Loucy (cell line): Measurements from ENCODE around the gene PARN.
"Not testable (repeated sequence)": the region's sequence is repeated elsewhere in the genome, so short reads cannot be mapped to it uniquely, and the experiment has no call there.

Source experiments
- H2AFZ ChIP-seq: fragments of 200-600 bp; sonication (generic); 2 replicates; pipeline ENCODE4 v1.6.0; 2016; ENCODE audit warnings: antibody characterized with exemption, mild to moderate bottlenecking, low read length, moderate library complexity
- H3F3A ChIP-seq: fragments of 200-600 bp; 2 replicates; pipeline ENCODE4 v1.6.0; 2016; ENCODE audit warnings: antibody characterized with exemption, low read depth, mild to moderate bottlenecking
- H3K27me3 ChIP-seq: fragments of 200-600 bp; sonication (generic); 2 replicates; pipeline ENCODE4 v1.6.1; 2014; ENCODE audit warnings: low read length, mild to moderate bottlenecking; ENCODE audit not compliant: insufficient read depth, poor library complexity, severe bottlenecking
- H3K36me3 ChIP-seq: fragments of 200-600 bp; sonication (generic); 2 replicates; pipeline ENCODE4 v1.6.1; 2016; ENCODE audit warnings: low read length; ENCODE audit not compliant: insufficient read depth
- H3K4me1 ChIP-seq: fragments of 200-600 bp; sonication (generic); 2 replicates; pipeline ENCODE4 v1.5.1; 2014; ENCODE audit warnings: low read length, mild to moderate bottlenecking; ENCODE audit not compliant: insufficient read depth, poor library complexity, severe bottlenecking
- H3K4me2 ChIP-seq: fragments of 200-600 bp; sonication (generic); 2 replicates; pipeline ENCODE4 v1.6.0; 2014; ENCODE audit warnings: antibody characterized with exemption, low read length, low read depth, mild to moderate bottlenecking; ENCODE audit not compliant: poor library complexity, severe bottlenecking
- H3K4me3 ChIP-seq: fragments of 200-600 bp; sonication (generic); 2 replicates; pipeline ENCODE4 v1.5.1; 2014; ENCODE audit warnings: low read length, mild to moderate bottlenecking, mixed read lengths; ENCODE audit not compliant: poor library complexity, severe bottlenecking
- H3K79me2 ChIP-seq: fragments of 200-600 bp; sonication (generic); 2 replicates; pipeline ENCODE4 v1.6.1; 2014; ENCODE audit warnings: low read length; ENCODE audit not compliant: insufficient read depth
- H3K9ac ChIP-seq: fragments of 200-600 bp; sonication (generic); 2 replicates; pipeline ENCODE4 v1.6.0; 2014; ENCODE audit warnings: mild to moderate bottlenecking, low read depth, low read length, moderate library complexity; ENCODE audit not compliant: poor library complexity, severe bottlenecking
- H3K9me2 ChIP-seq: fragments of 200-600 bp; sonication (generic); replicated peaks from 2 replicates; pipeline ENCODE4 v1.6.1; 2016; ENCODE audit warnings: low read depth, low read length, mixed read lengths
- H3K9me3 ChIP-seq: fragments of 200-600 bp; sonication (generic); 2 replicates; pipeline ENCODE4 v1.6.1; 2014; ENCODE audit warnings: mild to moderate bottlenecking, antibody characterized with exemption, low read length, low read depth; ENCODE audit not compliant: insufficient read depth
- H4K20me1 ChIP-seq: fragments of 200-600 bp; sonication (generic); 2 replicates; pipeline ENCODE4 v1.6.0; 2014; ENCODE audit warnings: antibody characterized with exemption, low read length, mild to moderate bottlenecking; ENCODE audit not compliant: insufficient read depth, poor library complexity, severe bottlenecking
- EZH2phosphoT487 ChIP-seq: fragments of 200-600 bp; IDR thresholded peaks from 2 replicates; pipeline ENCODE4 v1.6.1; 2018; ENCODE audit warnings: antibody characterized with exemption, mild to moderate bottlenecking, moderate library complexity, borderline replicate concordance
- TF ChIP-seq, protein P1 (sequence below): fragments of 200-600 bp; sonication (generic); conservative IDR thresholded peaks from 2 replicates; pipeline ENCODE4 v1.5.1; 2014; ENCODE audit warnings: mild to moderate bottlenecking, antibody characterized with exemption, low read length

PARN gene

DNA sequence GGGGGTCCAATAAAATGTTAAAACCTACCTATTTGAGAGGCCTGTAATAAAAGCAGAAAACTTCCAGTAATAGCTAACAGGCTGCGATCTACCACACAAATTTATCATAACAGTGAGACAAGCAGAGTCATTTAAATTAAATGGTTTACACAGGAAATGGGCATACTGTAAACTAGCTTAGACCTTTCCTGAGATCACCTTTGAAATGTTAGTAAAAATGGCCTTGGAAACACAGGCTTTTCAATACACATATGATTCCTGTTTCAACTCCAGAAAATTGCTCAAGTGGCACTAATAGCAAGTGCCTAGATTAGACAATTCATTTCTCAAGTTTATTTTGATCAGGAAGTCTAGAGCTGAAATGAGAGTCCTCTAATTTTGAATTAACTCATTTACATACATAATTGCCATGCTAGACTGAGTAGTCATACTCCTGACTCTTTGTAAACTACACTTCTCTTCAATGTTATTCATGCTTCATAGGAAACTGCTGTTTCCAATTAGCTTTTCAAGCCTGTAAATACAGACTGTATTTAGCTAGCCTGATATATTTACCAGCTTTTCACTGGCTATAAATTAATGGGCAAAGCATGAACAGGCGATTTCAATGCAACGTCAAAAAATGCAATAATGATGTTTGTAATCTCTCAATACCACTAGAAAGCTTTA lies 43.3 kb downstream of the PARN start:
- no peaks in the 10 kb centered on the region for H3K9me3 ChIP-seq
- no peak overlapping the region for H2AFZ ChIP-seq
- no peaks in the 10 kb centered on the region for H4K20me1 ChIP-seq
- H3K36me3 ChIP-seq = peaks cover 40% of the 10 kb centered on the region; the same call in 1 of the 2 replicates
- H3K79me2 ChIP-seq = no peaks in the 10 kb centered on the region
- H3K4me3 ChIP-seq = no peak overlapping the region
- TF ChIP-seq, protein P1, sequence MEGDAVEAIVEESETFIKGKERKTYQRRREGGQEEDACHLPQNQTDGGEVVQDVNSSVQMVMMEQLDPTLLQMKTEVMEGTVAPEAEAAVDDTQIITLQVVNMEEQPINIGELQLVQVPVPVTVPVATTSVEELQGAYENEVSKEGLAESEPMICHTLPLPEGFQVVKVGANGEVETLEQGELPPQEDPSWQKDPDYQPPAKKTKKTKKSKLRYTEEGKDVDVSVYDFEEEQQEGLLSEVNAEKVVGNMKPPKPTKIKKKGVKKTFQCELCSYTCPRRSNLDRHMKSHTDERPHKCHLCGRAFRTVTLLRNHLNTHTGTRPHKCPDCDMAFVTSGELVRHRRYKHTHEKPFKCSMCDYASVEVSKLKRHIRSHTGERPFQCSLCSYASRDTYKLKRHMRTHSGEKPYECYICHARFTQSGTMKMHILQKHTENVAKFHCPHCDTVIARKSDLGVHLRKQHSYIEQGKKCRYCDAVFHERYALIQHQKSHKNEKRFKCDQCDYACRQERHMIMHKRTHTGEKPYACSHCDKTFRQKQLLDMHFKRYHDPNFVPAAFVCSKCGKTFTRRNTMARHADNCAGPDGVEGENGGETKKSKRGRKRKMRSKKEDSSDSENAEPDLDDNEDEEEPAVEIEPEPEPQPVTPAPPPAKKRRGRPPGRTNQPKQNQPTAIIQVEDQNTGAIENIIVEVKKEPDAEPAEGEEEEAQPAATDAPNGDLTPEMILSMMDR = no peak
- no peak for TF ChIP-seq EZH2phosphoT487
- H3K9me2 ChIP-seq = no peaks in the 10 kb centered on the region
- no peaks in the 10 kb centered on the region for H3F3A ChIP-seq
- H3K4me1 ChIP-seq = peaks cover 8% of the 10 kb centered on the region
- peak overlapping the region; percentile 8 for H3K4me2 ChIP-seq
- H3K27me3 ChIP-seq = no peaks in the 10 kb centered on the region
- H3K9ac ChIP-seq = no peak overlapping the region

DNA sequence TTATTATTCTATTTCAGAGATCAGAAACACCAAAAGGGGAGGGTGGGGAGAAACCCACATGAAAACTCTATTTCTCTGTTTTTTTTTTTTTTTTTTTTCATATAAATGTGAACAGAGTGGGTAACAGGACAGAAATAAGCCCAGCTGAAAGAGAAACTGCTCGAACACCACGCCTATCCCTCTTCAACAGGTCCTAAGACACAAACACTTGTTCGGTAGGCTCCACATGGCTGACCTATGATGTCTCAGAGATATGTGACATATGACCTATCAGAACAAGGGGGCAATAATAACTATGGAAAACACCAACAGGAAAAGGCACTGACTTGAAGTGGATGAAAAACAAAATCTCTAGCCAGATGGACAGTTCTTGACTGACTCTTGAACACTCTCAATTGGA lies 44.8 kb downstream of the PARN start:
- Histone ChIP-seq H3K79me2 (no peaks in the 10 kb centered on the region), H2AFZ (no peak overlapping the region), H3K27me3 (no peaks in the 10 kb centered on the region), H3K4me2 (no peak overlapping the region), H3K9me2 (no peaks in the 10 kb centered on the region), H3K9ac (no peak overlapping the region), H3K9me3 (no peaks in the 10 kb centered on the region), H3K4me3 (no peak overlapping the region), H3F3A (no peaks in the 10 kb centered on the region), H4K20me1 (no peaks in the 10 kb centered on the region), H3K4me1 (peaks cover 8% of the 10 kb centered on the region), H3K36me3 (peaks cover 46% of the 10 kb centered on the region; the same call in 1 of the 2 replicates)
- TF ChIP-seq EZH2phosphoT487 = no peak
- TF ChIP-seq, protein P1 = no peak

DNA sequence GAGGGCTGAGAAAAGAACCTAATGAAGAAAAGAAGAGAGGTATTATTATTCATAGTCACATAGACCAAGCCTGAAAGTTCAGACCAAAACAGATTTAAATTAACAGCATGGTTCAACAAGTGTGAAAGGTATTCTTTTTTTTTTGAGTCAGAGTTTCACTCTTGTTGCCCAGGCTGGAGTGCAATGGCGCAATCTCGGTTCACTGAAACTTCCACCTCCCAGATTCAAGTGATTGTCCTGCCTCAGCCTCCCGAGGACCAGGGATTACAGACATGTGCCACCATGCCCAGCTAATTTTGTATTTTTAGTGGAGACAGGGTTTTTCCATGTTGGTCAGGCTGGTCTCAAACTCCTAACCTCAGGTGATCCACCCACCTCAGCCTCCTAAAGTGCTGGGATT lies 49.1 kb downstream of the PARN start:
- H3K27me3 ChIP-seq = not testable (repeated sequence)

GRCh38 chr16:14579266-14579665 lies 50.8 kb downstream of the PARN start:
- no peak overlapping the region for H3K9ac ChIP-seq

More for the DNA sequence above, 49.1 kb downstream of the PARN start:
- not testable (repeated sequence) for H3K9me2 ChIP-seq, H3F3A ChIP-seq, H2AFZ ChIP-seq, H3K9ac ChIP-seq, H3K4me3 ChIP-seq, H4K20me1 ChIP-seq, H3K4me2 ChIP-seq, H3K4me1 ChIP-seq, H3K9me3 ChIP-seq, H3K79me2 ChIP-seq
- peaks cover 40% of the 10 kb centered on the region; the same call in 1 of the 2 replicates for H3K36me3 ChIP-seq

More at GRCh38 chr16:14579266-14579665, 50.8 kb downstream of the PARN start:
- Histone ChIP-seq H3K27me3 (no peaks in the 10 kb centered on the region), H2AFZ (no peak overlapping the region), H3K4me2 (no peak overlapping the region), H3K4me3 (no peak overlapping the region), H3K36me3 (peaks cover 43% of the 10 kb centered on the region; the same call in 1 of the 2 replicates), H3K4me1 (no peaks in the 10 kb centered on the region), H3F3A (no peaks in the 10 kb centered on the region), H3K9me2 (no peaks in the 10 kb centered on the region), H3K79me2 (no peaks in the 10 kb centered on the region), H3K9me3 (no peaks in the 10 kb centered on the region), H4K20me1 (no peaks in the 10 kb centered on the region)
- TF ChIP-seq, protein P1 = no peak
- TF ChIP-seq EZH2phosphoT487 = no peak
